Stimulated activated CD4-positive, alpha-beta T cell treated with anti-CD3 and anti-CD28 coated beads, Interleukin-12 subunit alpha, Interleukin-12 subunit beta, amount 100 ng/mL, for 4 hours (primary cell): Measurements from ENCODE around the gene ARID4B.

Source experiments
- DNase-seq: peaks from one replicate; pipeline ENCODE4 v3.0.0-alpha.2; 2020

The ARID4B gene

DNA sequence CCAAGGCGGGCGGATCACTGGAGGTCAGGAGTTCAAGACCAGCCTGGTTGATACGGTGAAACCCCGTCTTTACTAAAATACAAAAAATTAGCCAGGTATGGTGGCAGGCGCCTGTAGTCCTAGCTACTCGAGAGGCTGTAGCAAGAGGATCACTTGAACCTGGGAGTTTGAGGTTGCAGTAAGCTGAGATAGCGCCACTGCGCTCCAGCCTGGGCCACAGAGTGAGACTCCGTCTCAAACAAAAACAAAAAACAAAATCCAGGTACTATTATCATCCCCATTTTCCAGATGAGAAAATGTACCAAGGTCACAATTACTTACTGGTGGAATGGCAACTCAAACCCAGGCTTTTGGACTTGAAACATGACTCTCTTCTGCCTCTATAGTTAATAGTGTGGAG is 203.9 kb downstream of the ARID4B start:
- DNase-seq, result no peak

DNA sequence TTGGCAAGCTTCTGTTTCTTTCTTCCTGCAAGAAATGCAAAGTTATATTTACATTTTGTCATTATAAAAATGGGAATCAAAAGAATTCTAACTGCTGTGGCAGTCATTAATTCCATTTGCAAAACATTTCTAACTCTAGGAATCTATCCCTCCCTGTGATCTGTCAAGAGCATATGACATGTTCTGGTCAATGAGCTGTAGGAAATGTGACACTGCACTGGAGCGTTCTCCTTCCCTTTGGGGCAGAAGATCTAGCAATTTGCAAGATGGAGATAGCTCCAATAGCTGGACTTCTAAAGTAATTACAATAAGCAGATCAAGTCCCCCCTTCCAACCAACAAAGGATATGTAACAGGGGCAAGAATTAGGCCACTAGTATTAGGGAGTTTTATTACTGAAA is 205.6 kb downstream of the ARID4B start:
- no peak for DNase-seq
